ENCODE measurements around the gene IL1RAPL1. TPM values are rescaled to one million over a fixed set of nuclear protein-coding genes. Genes with fewer than 3 reads are reported as not detected.

The IL1RAPL1 gene
- polyA plus RNA-seq, 1 donor from 2014 or later: not detected

- no peak overlapping the region for H3K4me3 ChIP-seq (ENCODE audit: low read length)
- H3K27ac ChIP-seq (ENCODE audit: low read length): no peak overlapping the region
- no peaks in the 10 kb centered on the region for H3K27me3 ChIP-seq (ENCODE audit: insufficient read depth, low read depth, low read length)
- no peaks in the 10 kb centered on the region for H3K36me3 ChIP-seq (ENCODE audit: insufficient read depth, low read length)
- TF ChIP-seq, protein P1, sequence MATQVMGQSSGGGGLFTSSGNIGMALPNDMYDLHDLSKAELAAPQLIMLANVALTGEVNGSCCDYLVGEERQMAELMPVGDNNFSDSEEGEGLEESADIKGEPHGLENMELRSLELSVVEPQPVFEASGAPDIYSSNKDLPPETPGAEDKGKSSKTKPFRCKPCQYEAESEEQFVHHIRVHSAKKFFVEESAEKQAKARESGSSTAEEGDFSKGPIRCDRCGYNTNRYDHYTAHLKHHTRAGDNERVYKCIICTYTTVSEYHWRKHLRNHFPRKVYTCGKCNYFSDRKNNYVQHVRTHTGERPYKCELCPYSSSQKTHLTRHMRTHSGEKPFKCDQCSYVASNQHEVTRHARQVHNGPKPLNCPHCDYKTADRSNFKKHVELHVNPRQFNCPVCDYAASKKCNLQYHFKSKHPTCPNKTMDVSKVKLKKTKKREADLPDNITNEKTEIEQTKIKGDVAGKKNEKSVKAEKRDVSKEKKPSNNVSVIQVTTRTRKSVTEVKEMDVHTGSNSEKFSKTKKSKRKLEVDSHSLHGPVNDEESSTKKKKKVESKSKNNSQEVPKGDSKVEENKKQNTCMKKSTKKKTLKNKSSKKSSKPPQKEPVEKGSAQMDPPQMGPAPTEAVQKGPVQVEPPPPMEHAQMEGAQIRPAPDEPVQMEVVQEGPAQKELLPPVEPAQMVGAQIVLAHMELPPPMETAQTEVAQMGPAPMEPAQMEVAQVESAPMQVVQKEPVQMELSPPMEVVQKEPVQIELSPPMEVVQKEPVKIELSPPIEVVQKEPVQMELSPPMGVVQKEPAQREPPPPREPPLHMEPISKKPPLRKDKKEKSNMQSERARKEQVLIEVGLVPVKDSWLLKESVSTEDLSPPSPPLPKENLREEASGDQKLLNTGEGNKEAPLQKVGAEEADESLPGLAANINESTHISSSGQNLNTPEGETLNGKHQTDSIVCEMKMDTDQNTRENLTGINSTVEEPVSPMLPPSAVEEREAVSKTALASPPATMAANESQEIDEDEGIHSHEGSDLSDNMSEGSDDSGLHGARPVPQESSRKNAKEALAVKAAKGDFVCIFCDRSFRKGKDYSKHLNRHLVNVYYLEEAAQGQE (IDR thresholded peaks at IDR 0.05; ENCODE audit: borderline replicate concordance): no peak
- TF ChIP-seq EZH2 (IDR thresholded peaks at IDR 0.05; ENCODE audit: borderline replicate concordance, insufficient read depth, low read length, poor library complexity, severe bottlenecking): no peak
- no peak for TF ChIP-seq MXI1 (conservative IDR thresholded peaks at IDR 0.05; ENCODE audit: poor library complexity, severe bottlenecking)
- TF ChIP-seq CTCF (IDR thresholded peaks at IDR 0.05; ENCODE audit: poor library complexity, severe bottlenecking): no peak
- TF ChIP-seq RAD21 (conservative IDR thresholded peaks at IDR 0.05): no peak
- no peak for TF ChIP-seq SMC3 (conservative IDR thresholded peaks at IDR 0.05; ENCODE audit: poor library complexity)
- H3K9me3 ChIP-seq (ENCODE audit: low read length): no peaks in the 10 kb centered on the region
- no peaks in the 10 kb centered on the region for H3F3A ChIP-seq (ENCODE audit: insufficient read depth, low read length, poor library complexity, severe bottlenecking)
- H3K9me2 ChIP-seq (ENCODE audit: insufficient read depth, low read length): no peaks in the 10 kb centered on the region
- H2AFZ ChIP-seq (ENCODE audit: low read depth, low read length): no peak overlapping the region
- no peaks in the 10 kb centered on the region for H3K79me2 ChIP-seq (replicated peaks; ENCODE audit: insufficient read depth, low read length)
- no peaks in the 10 kb centered on the region for H4K20me1 ChIP-seq (ENCODE audit: insufficient read depth)
- H3K9ac ChIP-seq (ENCODE audit: low read length): no peak overlapping the region
- no peak overlapping the region for H3K4me2 ChIP-seq (ENCODE audit: low read length)
These were observed 710.0 kb downstream of the IL1RAPL1 start for GRCh38 chrX:29297171-29297800.

DNA sequence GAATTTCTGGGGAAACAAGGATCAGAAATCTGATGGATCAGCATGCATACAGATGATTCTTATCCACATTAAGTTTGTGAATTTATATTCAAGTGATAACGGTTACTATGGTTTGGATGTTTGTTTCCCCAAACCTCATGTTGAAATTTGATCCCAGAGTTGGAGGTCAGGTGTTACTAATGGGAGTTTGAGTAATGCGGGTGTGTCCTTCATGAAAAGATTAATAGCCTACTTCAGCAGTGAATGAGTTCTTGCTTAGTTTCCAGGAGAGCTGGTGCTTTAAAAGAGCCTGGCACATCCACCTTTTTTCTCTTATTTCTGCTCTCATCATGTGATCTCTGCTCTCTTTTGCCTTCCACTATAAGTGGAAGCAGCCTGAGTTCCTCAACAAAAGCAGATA lies 712.4 kb downstream of the IL1RAPL1 start:
- H3K4me2 ChIP-seq (ENCODE audit: low read length): no peak overlapping the region
- no peaks in the 10 kb centered on the region for H3K9me3 ChIP-seq (ENCODE audit: low read length)
- H3K27ac ChIP-seq (ENCODE audit: low read length): no peak overlapping the region
- no peaks in the 10 kb centered on the region for H4K20me1 ChIP-seq (ENCODE audit: insufficient read depth)
- H2AFZ ChIP-seq (ENCODE audit: low read depth, low read length): no peak overlapping the region
- no peaks in the 10 kb centered on the region for H3K9me2 ChIP-seq (ENCODE audit: insufficient read depth, low read length)
- no peaks in the 10 kb centered on the region for H3K79me2 ChIP-seq (replicated peaks; ENCODE audit: insufficient read depth, low read length)
- H3K9ac ChIP-seq (ENCODE audit: low read length): no peak overlapping the region
- no peaks in the 10 kb centered on the region for H3K27me3 ChIP-seq (ENCODE audit: insufficient read depth, low read depth, low read length)
- H3K36me3 ChIP-seq (ENCODE audit: insufficient read depth, low read length): no peaks in the 10 kb centered on the region
- TF ChIP-seq RAD21 (conservative IDR thresholded peaks at IDR 0.05) (no peak), CTCF (IDR thresholded peaks at IDR 0.05; ENCODE audit: poor library complexity, severe bottlenecking) (no peak), POLR2AphosphoS5 (IDR thresholded peaks at IDR 0.05) (no peak)
- H3K4me3 ChIP-seq (ENCODE audit: low read length): no peak overlapping the region
- no peaks in the 10 kb centered on the region for H3F3A ChIP-seq (ENCODE audit: insufficient read depth, low read length, poor library complexity, severe bottlenecking)
